ENCODE results near the gene PLCB1.

PLCB1 gene

DNA sequence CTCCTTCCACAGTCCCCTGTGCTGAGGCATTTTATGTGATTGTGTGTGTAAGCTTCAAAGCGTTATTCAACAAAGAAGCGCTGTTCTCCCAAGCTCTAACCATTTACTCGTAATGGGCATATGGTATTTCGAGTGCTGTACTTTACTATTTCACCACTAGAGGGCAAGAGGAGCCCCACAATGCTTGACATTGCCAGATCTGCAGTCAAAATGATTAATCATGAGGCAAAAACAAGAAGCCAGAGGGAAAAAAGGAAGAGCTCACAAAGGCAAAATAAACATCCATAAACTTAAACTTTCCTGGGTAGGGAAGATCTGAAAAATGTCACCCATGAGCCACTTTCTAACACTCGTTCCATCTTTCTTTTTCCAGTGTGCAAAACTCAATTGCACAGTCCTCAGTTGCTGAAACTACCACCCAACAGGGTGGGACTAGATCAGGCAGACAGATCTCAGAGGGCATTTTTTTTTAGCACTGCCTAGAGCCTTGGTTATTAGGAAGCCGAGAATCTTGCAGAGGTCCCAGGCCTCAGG lies 721.8 kb downstream of the PLCB1 start:
- Histone ChIP-seq H3K9me3 (ENCODE audit: low read depth, low read length) (no peaks in the 10 kb centered on the region), H3K4me3 (peak overlapping the region; percentile 76), H3K9ac (ENCODE audit: insufficient read length) (peak overlapping the region; percentile 66), H3K27ac (peak overlapping the region; percentile 82), H3K36me3 (ENCODE audit: insufficient read depth, low read length) (no peaks in the 10 kb centered on the region)
- TF ChIP-seq POLR2AphosphoS5 (IDR thresholded peaks at IDR 0.05; ENCODE audit: borderline replicate concordance, low read depth, low read length) (no peak; the same call in 1 of the 2 replicates), FOXP2 (optimal IDR thresholded peaks at IDR 0.05; ENCODE audit: control extremely low read depth, extremely low read length, insufficient read depth) (peak; percentile 33), EZH2 (IDR thresholded peaks at IDR 0.05) (no peak)
- peak; percentile 87 for DNase-seq (ENCODE audit: low read depth, low spot score)

DNA sequence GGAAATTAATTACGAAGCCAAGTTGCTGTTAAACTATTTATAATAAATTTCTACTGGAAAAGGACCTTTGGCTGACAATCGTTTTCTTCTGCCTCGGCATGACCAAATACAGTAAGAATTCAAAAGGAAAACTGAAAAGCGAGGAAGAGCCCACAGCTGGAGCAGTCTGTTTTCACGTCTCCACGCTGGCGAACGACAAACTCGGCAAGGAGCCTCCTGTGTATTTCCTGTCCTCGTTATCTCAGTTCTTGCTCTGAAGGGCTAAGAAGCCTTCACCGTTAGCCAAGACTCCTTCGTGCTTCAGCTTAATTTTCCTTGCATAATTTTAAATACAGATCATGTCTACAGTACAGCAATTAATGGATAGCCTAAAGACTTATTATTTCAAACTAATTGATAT lies 722.5 kb downstream of the PLCB1 start:
- H3K27ac ChIP-seq = peak overlapping the region; percentile 82
- no peak for TF ChIP-seq POLR2AphosphoS5 (IDR thresholded peaks at IDR 0.05; ENCODE audit: borderline replicate concordance, low read depth, low read length)
- no peaks in the 10 kb centered on the region for H3K36me3 ChIP-seq (ENCODE audit: insufficient read depth, low read length)
- peak overlapping the region; percentile 76 for H3K4me3 ChIP-seq
- DNase-seq (ENCODE audit: low read depth, low spot score) = peak; percentile 61
- no peaks in the 10 kb centered on the region for H3K9me3 ChIP-seq (ENCODE audit: low read depth, low read length)
- H3K9ac ChIP-seq (ENCODE audit: insufficient read length) = peak overlapping the region; percentile 66

DNA sequence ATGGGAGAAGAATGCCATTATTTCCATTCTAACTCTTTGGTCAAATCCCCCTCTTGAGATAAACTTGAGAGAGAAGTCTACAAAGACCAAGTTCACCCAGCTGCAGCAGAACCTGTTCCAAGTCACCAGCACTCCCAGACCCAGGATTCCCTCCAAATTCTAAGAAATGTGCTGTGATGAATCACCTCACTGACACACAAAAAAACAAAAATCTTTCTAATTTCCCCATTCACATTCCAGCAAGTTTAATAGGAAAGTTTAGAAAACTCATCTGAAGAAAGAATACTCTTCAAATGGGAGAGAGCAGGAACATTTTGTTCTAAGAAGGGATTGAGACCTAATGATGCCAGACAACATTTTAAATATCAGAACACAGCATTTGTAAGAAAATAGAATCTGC lies 723.2 kb downstream of the PLCB1 start:
- no peak for DNase-seq (ENCODE audit: low read depth, low spot score)
- TF ChIP-seq POLR2AphosphoS5 (IDR thresholded peaks at IDR 0.05; ENCODE audit: borderline replicate concordance, low read depth, low read length) = no peak
- TF ChIP-seq FOXP2 (optimal IDR thresholded peaks at IDR 0.05; ENCODE audit: control extremely low read depth, extremely low read length, insufficient read depth) = no peak
- TF ChIP-seq EZH2 (IDR thresholded peaks at IDR 0.05) = no peak
- H3K36me3 ChIP-seq (ENCODE audit: insufficient read depth, low read length) = no peaks in the 10 kb centered on the region
- no peaks in the 10 kb centered on the region for H3K9me3 ChIP-seq (ENCODE audit: low read depth, low read length)
- H3K27ac ChIP-seq = no peak overlapping the region
- H3K4me3 ChIP-seq = no peak overlapping the region; the same call in 1 of the 2 replicates
- H3K9ac ChIP-seq (ENCODE audit: insufficient read length) = no peak overlapping the region

DNA sequence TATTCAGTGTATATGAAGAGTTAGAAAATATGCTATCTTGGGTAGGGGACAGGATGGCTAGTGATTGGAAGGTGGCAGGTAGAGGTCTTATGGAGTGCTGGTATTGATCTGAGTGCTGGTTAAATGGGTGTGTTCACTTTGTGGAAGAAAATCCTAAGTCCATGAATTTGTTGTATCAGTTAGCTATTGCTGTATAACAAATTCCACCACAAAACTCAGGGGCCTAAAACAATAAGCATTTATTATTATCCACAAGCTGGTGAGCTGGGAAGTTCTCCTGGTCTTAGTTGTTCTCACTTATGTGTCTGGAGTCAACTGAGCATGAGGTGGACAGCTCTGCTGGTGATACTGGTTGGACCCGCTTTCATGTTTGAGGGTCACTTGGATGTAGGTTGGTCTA lies 724.6 kb downstream of the PLCB1 start:
- H3K9me3 ChIP-seq (ENCODE audit: low read depth, low read length) = no peaks in the 10 kb centered on the region
- H3K36me3 ChIP-seq (ENCODE audit: insufficient read depth, low read length) = no peaks in the 10 kb centered on the region
- H3K9ac ChIP-seq (ENCODE audit: insufficient read length) = no peak overlapping the region
- no peak overlapping the region for H3K4me3 ChIP-seq
- H3K27ac ChIP-seq = no peak overlapping the region
- TF ChIP-seq POLR2AphosphoS5 (IDR thresholded peaks at IDR 0.05; ENCODE audit: borderline replicate concordance, low read depth, low read length) = no peak
- no peak for TF ChIP-seq FOXP2 (optimal IDR thresholded peaks at IDR 0.05; ENCODE audit: control extremely low read depth, extremely low read length, insufficient read depth)
- no peak for TF ChIP-seq EZH2 (IDR thresholded peaks at IDR 0.05)
- DNase-seq (ENCODE audit: low read depth, low spot score) = no peak

DNA sequence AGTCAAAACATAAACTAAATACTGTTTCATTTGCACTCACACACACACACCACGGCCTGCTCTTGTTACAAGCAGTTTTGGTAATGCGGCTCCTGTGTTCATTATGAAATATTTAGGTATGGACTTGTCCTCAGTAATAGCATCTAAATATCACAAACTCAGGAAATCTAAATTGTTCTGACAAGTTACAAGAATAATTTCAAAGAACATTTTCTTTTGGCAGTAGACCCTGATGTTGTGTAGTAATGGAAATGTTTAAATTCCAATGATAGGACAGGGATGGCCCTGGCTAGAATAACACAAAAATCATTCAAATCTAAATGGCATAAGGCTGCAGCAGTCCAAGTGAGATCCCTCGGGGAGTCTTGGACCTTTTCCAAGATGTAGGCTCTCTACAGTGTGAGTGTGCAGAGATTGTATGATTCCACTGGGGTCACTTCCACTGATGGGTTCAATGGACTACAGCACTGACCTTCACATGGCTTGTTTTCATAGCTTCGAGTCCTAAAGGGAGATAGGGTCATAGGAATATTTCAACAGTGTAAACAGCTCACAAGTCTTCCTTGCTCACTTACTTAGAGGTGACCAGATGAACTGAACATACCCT lies 726.2 kb downstream of the PLCB1 start:
- Histone ChIP-seq H3K9me3 (ENCODE audit: low read depth, low read length) (no peaks in the 10 kb centered on the region), H3K27ac (no peak overlapping the region), H3K9ac (ENCODE audit: insufficient read length) (no peak overlapping the region), H3K4me3 (no peak overlapping the region), H3K36me3 (ENCODE audit: insufficient read depth, low read length) (no peaks in the 10 kb centered on the region)
- DNase-seq (ENCODE audit: low read depth, low spot score) = no peak
- TF ChIP-seq POLR2AphosphoS5 (IDR thresholded peaks at IDR 0.05; ENCODE audit: borderline replicate concordance, low read depth, low read length) (no peak), EZH2 (IDR thresholded peaks at IDR 0.05) (no peak), FOXP2 (optimal IDR thresholded peaks at IDR 0.05; ENCODE audit: control extremely low read depth, extremely low read length, insufficient read depth) (no peak)

DNA sequence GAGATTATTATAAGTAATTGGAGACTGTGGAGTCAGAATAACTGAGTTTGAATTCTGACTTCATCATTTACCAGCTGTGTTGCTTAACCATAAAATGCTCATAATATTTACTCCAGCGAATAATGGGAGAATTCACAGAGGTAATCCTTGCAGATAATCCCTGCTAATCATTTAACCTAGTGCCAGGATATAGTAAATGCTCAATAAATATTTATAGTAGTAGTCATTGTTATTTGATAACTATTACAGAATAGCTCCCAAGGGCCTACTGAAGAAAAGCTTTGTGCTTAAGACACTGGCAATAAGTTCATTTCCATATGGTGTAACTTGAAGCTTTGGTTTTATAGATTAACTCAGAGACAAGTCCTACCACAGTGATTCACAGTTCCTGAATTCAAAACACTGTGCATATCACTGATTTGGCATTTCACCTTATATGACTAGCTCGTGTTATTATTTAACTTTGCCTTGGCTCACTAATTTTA lies 728.0 kb downstream of the PLCB1 start:
- no peak overlapping the region for H3K4me3 ChIP-seq
- H3K9me3 ChIP-seq (ENCODE audit: low read depth, low read length) = no peaks in the 10 kb centered on the region
- no peaks in the 10 kb centered on the region for H3K36me3 ChIP-seq (ENCODE audit: insufficient read depth, low read length)
- no peak for DNase-seq (ENCODE audit: low read depth, low spot score)
- TF ChIP-seq FOXP2 (optimal IDR thresholded peaks at IDR 0.05; ENCODE audit: control extremely low read depth, extremely low read length, insufficient read depth) (no peak), POLR2AphosphoS5 (IDR thresholded peaks at IDR 0.05; ENCODE audit: borderline replicate concordance, low read depth, low read length) (no peak), EZH2 (IDR thresholded peaks at IDR 0.05) (no peak)
- H3K9ac ChIP-seq (ENCODE audit: insufficient read length) = no peak overlapping the region
- no peak overlapping the region for H3K27ac ChIP-seq

DNA sequence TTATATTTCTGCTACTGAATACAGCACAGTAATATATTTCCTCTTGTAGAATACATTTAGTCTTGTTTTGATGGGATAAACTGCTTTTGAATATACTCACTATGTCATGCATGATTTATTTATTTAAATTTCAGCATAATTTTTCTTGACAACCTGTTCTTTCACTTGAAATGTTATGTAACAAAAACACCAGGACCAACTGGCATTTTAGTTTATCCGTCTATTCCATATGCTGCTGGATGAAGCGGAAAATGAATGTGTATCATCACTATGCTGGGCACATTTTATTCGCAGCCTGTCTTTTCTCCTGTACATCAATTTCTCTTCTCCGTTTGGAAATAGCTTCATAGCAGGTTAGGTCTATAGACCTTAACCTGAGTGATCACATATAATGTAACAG lies 730.0 kb downstream of the PLCB1 start:
- Histone ChIP-seq H3K9ac (ENCODE audit: insufficient read length) (no peak overlapping the region), H3K36me3 (ENCODE audit: insufficient read depth, low read length) (no peaks in the 10 kb centered on the region), H3K9me3 (ENCODE audit: low read depth, low read length) (no peaks in the 10 kb centered on the region), H3K4me3 (no peak overlapping the region), H3K27ac (no peak overlapping the region)
- TF ChIP-seq POLR2AphosphoS5 (IDR thresholded peaks at IDR 0.05; ENCODE audit: borderline replicate concordance, low read depth, low read length) (no peak), FOXP2 (optimal IDR thresholded peaks at IDR 0.05; ENCODE audit: control extremely low read depth, extremely low read length, insufficient read depth) (no peak), EZH2 (IDR thresholded peaks at IDR 0.05) (no peak)
- no peak for DNase-seq (ENCODE audit: low read depth, low spot score)

DNA sequence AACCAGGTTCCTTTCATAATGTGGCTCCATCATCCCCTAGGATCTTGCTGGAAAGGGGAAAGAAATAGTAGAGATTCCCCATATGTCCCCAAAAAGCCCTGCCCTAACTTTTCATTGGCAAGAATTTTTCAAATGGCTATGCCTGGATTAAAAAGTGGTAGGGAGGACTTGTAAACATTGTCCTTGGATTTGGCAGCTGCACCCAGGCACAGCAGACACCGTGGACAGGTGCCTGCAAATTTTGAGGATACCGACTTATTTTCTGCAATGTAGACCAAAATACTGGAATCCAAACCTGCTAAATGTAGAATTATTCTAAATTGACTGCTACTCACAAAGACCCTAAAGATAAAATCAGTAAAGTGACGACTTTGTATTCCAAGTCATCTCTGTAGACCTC lies 733.6 kb downstream of the PLCB1 start:
- Histone ChIP-seq H3K9me3 (ENCODE audit: low read depth, low read length) (no peaks in the 10 kb centered on the region), H3K27ac (no peak overlapping the region), H3K4me3 (no peak overlapping the region), H3K9ac (ENCODE audit: insufficient read length) (no peak overlapping the region), H3K36me3 (ENCODE audit: insufficient read depth, low read length) (no peaks in the 10 kb centered on the region)
- DNase-seq (ENCODE audit: low read depth, low spot score) = no peak
- TF ChIP-seq POLR2AphosphoS5 (IDR thresholded peaks at IDR 0.05; ENCODE audit: borderline replicate concordance, low read depth, low read length) (no peak), FOXP2 (optimal IDR thresholded peaks at IDR 0.05; ENCODE audit: control extremely low read depth, extremely low read length, insufficient read depth) (no peak), EZH2 (IDR thresholded peaks at IDR 0.05) (no peak)

Data from SK-N-MC (cell line).